NCI-H1694 treated with DMSO at 0.1 percent for 48 hours (cell line): ENCODE results near the gene CD69.
A peak's percentile ranks its signal among the peaks of the same experiment; 100 is the strongest.
"Not testable (repeated sequence)": the region's sequence is repeated elsewhere in the genome, so short reads cannot be mapped to it uniquely, and the experiment has no call there.

ENCODE experiments used
- DNase-seq: peaks from one replicate; lab custom pipeline; 2025; lab: John Stamatoyannopoulos, UW

Gene CD69

DNA sequence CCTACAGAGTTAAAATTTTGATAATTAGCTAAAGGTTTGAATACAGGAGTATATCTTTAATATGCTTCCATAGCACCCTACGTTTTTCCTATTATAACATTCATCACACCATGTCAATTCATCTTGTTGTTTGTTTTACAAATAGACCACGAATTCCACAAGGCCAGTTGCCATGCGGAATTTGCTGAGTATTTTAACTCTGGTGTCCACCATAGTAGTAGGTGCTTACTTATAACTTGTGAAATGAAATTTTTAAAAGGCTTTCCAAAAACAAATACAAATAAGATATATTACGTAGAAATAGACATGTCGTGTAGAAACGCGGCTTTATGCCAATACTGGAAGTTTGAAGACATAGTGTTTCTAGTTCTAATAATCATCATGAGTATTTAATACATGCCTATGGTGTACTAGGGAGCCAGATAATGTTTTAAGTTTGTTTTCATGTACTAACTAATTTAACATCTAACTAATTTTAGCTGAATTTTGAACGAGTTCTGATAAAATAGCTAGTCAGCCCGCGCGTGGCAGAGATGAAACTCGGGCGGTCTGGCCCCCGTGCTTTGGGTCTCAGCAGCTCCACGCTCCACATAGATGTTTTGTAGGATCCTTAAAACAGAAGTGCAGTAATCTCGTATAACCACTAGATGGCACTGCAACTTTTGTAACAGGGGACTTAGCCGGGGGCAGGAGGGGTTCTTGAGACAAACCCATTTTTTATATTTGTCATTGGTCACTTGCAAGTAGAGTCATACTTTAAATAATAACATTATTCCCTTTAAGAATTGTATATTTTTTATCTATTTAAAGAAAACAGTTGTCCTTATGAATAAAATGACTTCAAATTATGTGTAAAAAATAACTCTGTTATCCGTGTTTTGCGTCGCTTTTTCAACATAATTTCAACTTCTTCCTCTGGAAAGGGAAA lies 10.2 kb downstream of the CD69 start:
- DNase-seq, result peak; percentile 65

- DNase-seq, result no peak
These were observed 11.1 kb downstream of the CD69 start for GRCh38 chr12:9749640-9750039.

- no peak for DNase-seq
These were observed 15.5 kb downstream of the CD69 start for GRCh38 chr12:9745199-9745598.

GRCh38 chr12:9742661-9743060 lies 18.0 kb downstream of the CD69 start:
- no peak for DNase-seq

GRCh38 chr12:9741726-9742125 lies 19.0 kb downstream of the CD69 start:
- no peak for DNase-seq

DNA sequence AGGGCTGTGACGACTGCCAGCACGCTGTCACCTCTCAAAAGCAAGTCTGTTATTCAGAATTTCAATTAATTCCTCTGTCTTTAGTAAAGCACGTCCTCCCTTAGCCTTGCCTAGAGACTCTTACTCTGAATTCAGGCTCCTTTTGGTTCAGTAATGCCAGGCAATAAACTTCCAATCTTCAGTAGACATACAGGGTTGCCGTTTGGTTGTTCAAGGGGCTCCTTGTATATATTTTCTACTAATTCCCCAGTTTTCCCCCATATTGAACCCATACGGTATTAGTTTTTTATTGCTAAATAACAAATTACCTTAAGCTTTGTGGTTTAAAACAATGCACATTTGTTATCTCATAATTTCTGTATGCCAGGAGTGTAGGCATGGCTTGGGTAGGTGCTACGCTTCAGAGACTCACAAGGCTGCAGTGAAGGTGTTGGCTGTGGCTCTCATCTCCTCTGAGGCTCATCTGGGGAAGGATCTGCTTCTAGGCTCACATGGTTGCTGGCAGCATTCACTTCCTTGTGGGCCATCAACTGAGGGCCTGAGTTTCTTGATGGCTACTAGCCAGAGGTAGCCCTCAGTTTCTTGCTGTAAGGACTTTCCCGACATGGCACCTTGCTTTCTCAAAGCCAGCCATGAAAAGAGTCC lies 20.5 kb downstream of the CD69 start:
- no peak for DNase-seq

GRCh38 chr12:9739404-9740105 lies 21.1 kb downstream of the CD69 start:
- DNase-seq, result not testable (repeated sequence)

GRCh38 chr12:9738905-9739304 lies 21.8 kb downstream of the CD69 start:
- DNase-seq, result not testable (repeated sequence)

GRCh38 chr12:9736936-9737705 lies 23.6 kb downstream of the CD69 start:
- no peak for DNase-seq

GRCh38 chr12:9735601-9736000 lies 25.1 kb downstream of the CD69 start:
- no peak for DNase-seq

GRCh38 chr12:9732921-9733461 lies 27.7 kb downstream of the CD69 start, which contains the start of gene CLECL1:
CLECL1 (minus strand) TSS chr12:9733097.
- no peak for DNase-seq

DNA sequence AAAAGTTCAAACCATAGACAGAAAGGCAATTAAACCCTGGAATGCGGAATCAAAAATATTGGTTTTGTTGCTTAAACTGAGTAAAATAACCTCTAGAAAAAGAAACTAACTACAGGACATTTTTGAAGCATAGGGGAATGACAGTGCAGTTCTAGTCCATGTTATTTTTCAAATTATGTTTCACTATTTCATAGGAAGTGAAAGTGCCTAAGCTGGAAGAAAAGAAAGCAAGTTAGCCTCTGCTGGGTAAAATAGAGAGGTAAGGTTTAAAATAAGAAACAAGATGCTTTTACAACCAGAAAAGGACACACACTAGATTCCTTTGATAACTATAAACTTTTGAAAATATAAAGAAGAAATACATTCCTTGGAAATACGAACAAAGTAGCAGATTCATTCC lies 28.9 kb downstream of the CD69 start:
- DNase-seq, result no peak

DNA sequence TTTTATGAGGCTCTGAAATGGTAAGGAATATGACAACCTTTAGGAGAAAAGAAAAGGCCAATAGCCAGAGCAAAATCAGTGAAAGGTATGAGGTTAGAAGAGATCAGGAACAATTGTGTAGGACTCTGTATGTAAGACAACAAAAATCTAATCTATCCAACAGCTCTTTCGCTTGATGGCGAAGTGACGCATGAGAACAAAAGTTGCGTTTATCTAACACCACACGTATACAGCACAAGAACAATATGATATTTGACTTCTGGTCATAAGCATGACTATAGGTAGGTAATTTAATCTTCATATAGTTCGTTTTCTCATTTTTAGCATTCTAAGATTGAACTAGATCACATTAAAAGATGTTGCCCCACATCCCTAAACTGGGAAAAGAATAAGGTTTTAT lies 29.3 kb downstream of the CD69 start:
- DNase-seq, result no peak

GRCh38 chr12:9730591-9730990 lies 30.1 kb downstream of the CD69 start:
- no peak for DNase-seq

DNA sequence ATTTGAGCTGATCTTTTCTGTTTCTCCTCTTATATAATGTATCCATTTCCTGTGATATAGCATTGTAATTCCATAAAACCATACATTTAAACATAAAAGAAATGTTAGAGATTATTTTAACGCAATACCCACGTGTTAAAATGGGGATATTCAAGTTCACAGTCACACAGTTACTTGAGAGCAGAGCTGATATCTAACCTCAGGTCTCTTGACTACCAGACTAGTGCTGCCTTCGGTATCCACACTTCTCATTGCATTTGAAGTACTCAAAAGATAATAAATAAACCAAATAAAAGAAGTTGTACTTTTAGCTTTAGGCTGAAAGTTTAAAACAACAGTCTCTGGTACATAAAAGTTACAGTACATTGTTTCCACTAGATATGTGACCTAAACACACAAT lies 30.7 kb downstream of the CD69 start:
- DNase-seq, result no peak

DNA sequence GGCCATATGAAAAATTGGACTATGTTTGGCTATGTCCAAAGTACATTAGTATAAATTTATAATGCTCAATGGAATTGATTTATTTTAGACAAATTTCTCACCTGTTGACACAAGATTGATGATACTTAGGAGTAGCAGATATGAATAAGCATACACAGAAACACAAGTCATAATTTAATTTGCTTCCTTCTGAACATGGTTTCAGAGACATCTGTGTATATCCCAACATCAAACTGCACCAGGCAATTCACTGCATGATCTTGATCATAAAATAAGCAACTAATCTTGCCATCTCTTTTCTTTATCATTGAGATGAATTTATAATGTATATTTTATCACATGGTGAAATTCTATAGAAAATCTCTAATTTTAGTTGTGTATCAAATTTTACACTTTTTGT lies 31.6 kb downstream of the CD69 start:
- no peak for DNase-seq

- no peak for DNase-seq
These were observed 32.9 kb downstream of the CD69 start for GRCh38 chr12:9727813-9728212.

- no peak for DNase-seq
These were observed 35.4 kb downstream of the CD69 start for GRCh38 chr12:9725213-9725870.

DNA sequence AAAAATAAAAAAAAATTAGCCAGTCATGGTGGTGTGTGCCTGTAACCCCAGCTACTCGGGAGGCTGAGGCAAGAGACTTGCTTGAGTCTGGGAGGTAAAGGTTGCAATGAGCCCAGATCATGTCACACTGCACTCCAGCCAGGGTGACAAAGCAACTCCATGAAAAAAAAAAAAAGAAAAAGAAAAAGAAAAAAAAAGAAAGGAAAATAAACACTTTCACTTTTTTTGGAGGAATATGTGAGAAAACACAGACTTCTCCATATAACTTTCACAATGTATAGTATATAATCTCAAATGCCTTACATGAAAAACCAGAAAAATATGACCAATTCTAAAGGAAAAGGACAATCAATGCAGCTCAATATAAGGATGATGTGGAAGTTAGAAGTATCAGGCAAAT lies 36.7 kb downstream of the CD69 start:
- DNase-seq, result no peak

- no peak for DNase-seq
These were observed 39.2 kb downstream of the CD69 start for GRCh38 chr12:9721394-9722092.

DNA sequence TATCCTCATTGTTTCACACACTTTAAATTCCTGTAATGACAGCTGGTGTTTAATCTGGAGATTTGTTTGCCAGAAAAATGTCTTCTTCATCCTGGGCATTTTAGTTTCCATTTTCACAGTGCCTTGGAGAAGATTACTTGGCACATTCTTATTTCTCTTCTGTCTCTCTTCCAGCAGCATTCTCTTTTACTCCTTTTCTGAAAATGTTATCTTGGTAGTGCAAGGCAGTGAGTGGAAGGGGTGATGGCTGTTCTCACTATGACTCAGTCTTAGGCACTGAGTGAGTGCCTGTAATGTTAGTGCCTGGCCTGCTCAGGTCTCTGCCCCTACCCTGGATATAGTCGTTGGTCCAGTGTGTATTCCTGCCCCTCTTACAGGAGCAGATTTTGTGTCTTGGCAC lies 40.9 kb downstream of the CD69 start:
- DNase-seq, result no peak
